Measurements from ENCODE around the gene ADCY10.

The ADCY10 gene

DNA sequence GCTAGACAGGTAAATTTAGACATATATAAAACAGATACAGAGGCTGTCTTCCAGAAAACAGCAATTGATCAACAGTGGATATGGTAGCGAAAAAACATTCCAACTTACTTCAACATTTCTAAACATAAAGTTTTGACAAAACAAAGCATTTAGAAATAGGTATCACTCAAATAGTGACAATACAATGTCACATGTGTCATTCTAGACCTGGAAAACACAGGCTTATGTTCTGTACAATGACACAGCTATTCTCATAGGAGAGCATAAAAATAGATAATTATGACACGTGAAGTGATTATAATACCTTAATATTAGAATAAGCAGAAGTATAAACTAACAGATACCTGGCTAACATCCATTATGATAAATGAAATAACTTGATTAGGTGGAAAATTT lies 14.5 kb upstream of the ADCY10 start (continued):
- TF ChIP-seq TSHZ2 (CRISPR knock-in tag; IDR thresholded peaks at IDR 0.05) (no peak), SNAI2 (CRISPR knock-in tag; IDR thresholded peaks at IDR 0.05) (no peak), ARNTL (CRISPR knock-in tag; IDR thresholded peaks at IDR 0.05; ENCODE audit: borderline replicate concordance, low read depth) (no peak), TCF4 (CRISPR knock-in tag; IDR thresholded peaks at IDR 0.05; ENCODE audit: borderline replicate concordance) (no peak), RARB (CRISPR knock-in tag; IDR thresholded peaks at IDR 0.05) (no peak), OSR1 (CRISPR knock-in tag; IDR thresholded peaks at IDR 0.05) (no peak), CSRNP3 (CRISPR knock-in tag; IDR thresholded peaks at IDR 0.05) (no peak), ZFP3 (CRISPR knock-in tag; IDR thresholded peaks at IDR 0.05) (no peak)
- TF ChIP-seq, protein P1, sequence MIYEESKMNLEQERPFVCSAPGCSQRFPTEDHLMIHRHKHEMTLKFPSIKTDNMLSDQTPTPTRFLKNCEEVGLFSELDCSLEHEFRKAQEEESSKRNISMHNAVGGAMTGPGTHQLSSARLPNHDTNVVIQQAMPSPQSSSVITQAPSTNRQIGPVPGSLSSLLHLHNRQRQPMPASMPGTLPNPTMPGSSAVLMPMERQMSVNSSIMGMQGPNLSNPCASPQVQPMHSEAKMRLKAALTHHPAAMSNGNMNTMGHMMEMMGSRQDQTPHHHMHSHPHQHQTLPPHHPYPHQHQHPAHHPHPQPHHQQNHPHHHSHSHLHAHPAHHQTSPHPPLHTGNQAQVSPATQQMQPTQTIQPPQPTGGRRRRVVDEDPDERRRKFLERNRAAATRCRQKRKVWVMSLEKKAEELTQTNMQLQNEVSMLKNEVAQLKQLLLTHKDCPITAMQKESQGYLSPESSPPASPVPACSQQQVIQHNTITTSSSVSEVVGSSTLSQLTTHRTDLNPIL (CRISPR knock-in tag; IDR thresholded peaks at IDR 0.05; ENCODE audit: low read depth): no peak

DNA sequence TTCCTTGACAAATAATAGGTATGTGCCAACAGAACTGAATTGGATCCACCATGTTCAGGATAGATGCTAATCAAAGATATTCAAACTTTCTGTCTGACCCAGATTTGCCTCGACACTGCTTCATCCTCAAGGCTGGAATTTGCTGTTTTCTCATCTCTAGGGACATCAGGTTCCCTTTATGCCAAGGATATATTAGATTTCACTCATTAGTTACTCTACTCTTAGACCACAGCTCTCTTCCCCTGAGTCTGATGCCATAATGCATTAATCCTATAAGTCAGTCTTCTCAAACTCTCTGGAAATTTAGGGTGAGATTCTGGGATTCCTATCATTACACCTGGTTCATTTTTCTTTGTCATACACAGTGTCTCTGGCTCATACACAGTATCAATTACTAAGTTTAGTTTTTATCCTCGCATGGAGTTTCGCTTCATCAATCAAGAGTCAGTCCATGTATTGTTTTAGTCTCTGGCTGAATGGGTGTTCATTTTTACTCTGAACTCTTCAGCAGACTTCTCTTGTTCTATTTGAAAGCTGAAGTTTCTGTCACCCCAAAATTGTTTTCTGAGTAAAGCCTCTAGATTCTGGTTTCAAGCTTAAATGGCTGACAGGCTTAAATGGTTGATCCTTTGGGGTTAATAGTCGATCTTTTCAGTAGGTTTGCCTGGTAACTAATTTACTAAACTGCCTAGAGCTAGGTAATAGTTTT lies 13.3 kb upstream of the ADCY10 start:
- TF ChIP-seq CSRNP3 (CRISPR knock-in tag; IDR thresholded peaks at IDR 0.05) (no peak), ESRRG (CRISPR knock-in tag; IDR thresholded peaks at IDR 0.05) (no peak), TSHZ2 (CRISPR knock-in tag; IDR thresholded peaks at IDR 0.05) (no peak), ZC3H10 (CRISPR knock-in tag; IDR thresholded peaks at IDR 0.05) (no peak), ZFP3 (CRISPR knock-in tag; IDR thresholded peaks at IDR 0.05) (no peak), ISL1 (CRISPR knock-in tag; IDR thresholded peaks at IDR 0.05) (no peak), TCF4 (CRISPR knock-in tag; IDR thresholded peaks at IDR 0.05; ENCODE audit: borderline replicate concordance) (no peak)
- TF ChIP-seq, protein P1 (CRISPR knock-in tag; IDR thresholded peaks at IDR 0.05; ENCODE audit: low read depth): no peak
- no peak; the same call in 2 of the 3 replicates for ATAC-seq

GRCh38 chr1:167926486-167926997 lies 12.6 kb upstream of the ADCY10 start:
- no peak; the same call in 2 of the 3 replicates for ATAC-seq
- TF ChIP-seq CSRNP3 (CRISPR knock-in tag; IDR thresholded peaks at IDR 0.05) (no peak), SNAI2 (CRISPR knock-in tag; IDR thresholded peaks at IDR 0.05) (no peak), ZNF8 (CRISPR knock-in tag; IDR thresholded peaks at IDR 0.05) (no peak), BACH2 (CRISPR knock-in tag; IDR thresholded peaks at IDR 0.05; ENCODE audit: borderline replicate concordance) (no peak)

All from SK-N-SH treated with all-trans-retinoic acid at 6 μM for 48 hours (cell line).